CD14-positive monocyte (primary cell): ENCODE measurements around the gene TOP3A. TPM values are rescaled to one million over a fixed set of nuclear protein-coding genes. Genes with fewer than 3 reads are reported as not detected.
A peak's percentile ranks its signal among the peaks of the same experiment; 100 is the strongest.

Experiments used
- DNase-seq, 3 donors: peaks; one replicate each; pipeline ENCODE4 v3.0.0-alpha.2; 2011 to 2022
- H2AFZ ChIP-seq: 2 replicates; pipeline ENCODE4 v1.6.0; 2012; ENCODE audit warnings: mild to moderate bottlenecking, low read depth, low read length, inconsistent platforms; ENCODE audit not compliant: insufficient read depth, poor library complexity, severe bottlenecking
- H3K27ac ChIP-seq, 2 donors: 1 replicate in 1 of 2; 2 replicates in 1 of 2; pipeline ENCODE4 v1.5.1; 2012 to 2013; ENCODE audit warnings: low read length in 2 of 2, control low read depth in 1 of 2, inconsistent platforms in 1 of 2, low read depth in 1 of 2, mild to moderate bottlenecking in 1 of 2
- H3K27me3 ChIP-seq, 2 donors: one replicate each; pipeline versions ENCODE4 v1.6.0 to v1.6.1; 2011 to 2013; ENCODE audit warnings: low read length in 2 of 2; ENCODE audit not compliant: control insufficient read depth in 2 of 2, insufficient read depth in 2 of 2
- H3K36me3 ChIP-seq, 2 donors: replicated peaks in 1 of 2; 1 replicate in 1 of 2; 2 replicates in 1 of 2; pipeline versions ENCODE4 v1.5.1 to v1.6.1; 2012 to 2013; ENCODE audit warnings: low read length in 2 of 2, control low read depth in 1 of 2, inconsistent platforms in 1 of 2, mild to moderate bottlenecking in 1 of 2; ENCODE audit not compliant: insufficient read depth in 2 of 2, control insufficient read depth in 1 of 2
- H3K4me1 ChIP-seq, 2 donors: 1 replicate in 1 of 2; 2 replicates in 1 of 2; pipeline versions ENCODE4 v1.5.1 to v1.6.1; 2012 to 2013; ENCODE audit warnings: low read length in 2 of 2, control low read depth in 1 of 2, inconsistent platforms in 1 of 2, mild to moderate bottlenecking in 1 of 2, moderate library complexity in 1 of 2; ENCODE audit not compliant: insufficient read depth in 2 of 2, control insufficient read depth in 1 of 2
- H3K4me2 ChIP-seq: replicated peaks from 2 replicates; pipeline ENCODE3; 2012; ENCODE audit warnings: low read length, moderate library complexity, mild to moderate bottlenecking; ENCODE audit not compliant: poor library complexity, severe bottlenecking; ENCODE audit errors: extremely low read depth
- H3K4me3 ChIP-seq, 3 experiments: fragments of 200-600 bp in 1 of 3; sonication (generic) in 1 of 3; replicated peaks in 1 of 3; 1 replicate in 2 of 3; 2 replicates in 1 of 3; pipeline ENCODE4 v1.5.1; 2011 to 2013; ENCODE audit warnings: low read length in 3 of 3, mild to moderate bottlenecking in 3 of 3, control low read depth in 2 of 3, low read depth in 2 of 3, inconsistent platforms in 1 of 3, moderate library complexity in 1 of 3
- H3K79me2 ChIP-seq: 2 replicates; pipeline ENCODE4 v1.6.0; 2012; ENCODE audit warnings: mild to moderate bottlenecking, control low read depth, inconsistent platforms, low read length, moderate library complexity; ENCODE audit not compliant: insufficient read depth
- H3K9ac ChIP-seq: 2 replicates; pipeline ENCODE4 v1.6.0; 2017; ENCODE audit warnings: low read length, mild to moderate bottlenecking; ENCODE audit not compliant: insufficient read depth, poor library complexity, severe bottlenecking
- H3K9me3 ChIP-seq, 2 donors: replicated peaks in 1 of 2; 1 replicate in 1 of 2; 2 replicates in 1 of 2; pipeline versions ENCODE4 v1.5.1 to v1.6.1; 2012 to 2013; ENCODE audit warnings: low read length in 2 of 2, control low read depth in 1 of 2; ENCODE audit not compliant: control insufficient read depth in 1 of 2, insufficient read depth in 1 of 2
- H4K20me1 ChIP-seq: 2 replicates; pipeline ENCODE4 v1.6.0; 2012; ENCODE audit warnings: mild to moderate bottlenecking, low read length, control low read depth, moderate library complexity; ENCODE audit not compliant: insufficient read depth
- H3K27ac Mint-ChIP-seq, 7 donors: one replicate each; pipeline ENCODE4 v1.8.0; 2020; ENCODE audit warnings: mild to moderate bottlenecking in 7 of 7, mixed read lengths in 7 of 7, moderate library complexity in 6 of 7, inconsistent platforms in 2 of 7
- H3K27me3 Mint-ChIP-seq, 3 donors: one replicate each; pipeline ENCODE4 v1.8.0; 2021 to 2022; ENCODE audit warnings: low read depth in 3 of 3, mild to moderate bottlenecking in 3 of 3, mixed read lengths in 3 of 3, moderate library complexity in 3 of 3, inconsistent platforms in 1 of 3
- H3K36me3 Mint-ChIP-seq, 2 donors: one replicate each; pipeline ENCODE4 v1.8.0; 2020; ENCODE audit warnings: mixed read lengths in 2 of 2, inconsistent platforms in 1 of 2, mild to moderate bottlenecking in 1 of 2
- H3K4me1 Mint-ChIP-seq: one replicate; pipeline ENCODE4 v1.8.0; 2020; ENCODE audit warnings: mild to moderate bottlenecking, mixed read lengths
- H3K4me3 Mint-ChIP-seq, 2 donors: one replicate each; pipeline ENCODE4 v1.8.0; 2020; ENCODE audit warnings: mild to moderate bottlenecking in 2 of 2, mixed read lengths in 2 of 2, moderate library complexity in 1 of 2
- H3K9me3 Mint-ChIP-seq, 7 donors: one replicate each; pipeline ENCODE4 v1.8.0; 2020 to 2022; ENCODE audit warnings: mixed read lengths in 7 of 7, mild to moderate bottlenecking in 6 of 7, moderate library complexity in 6 of 7, inconsistent platforms in 2 of 7
- WGBS: methylation state at CpG from one replicate; pipeline ENCODE4 v1.1.5; 2013; ENCODE audit warnings: missing lambda C conversion rate; ENCODE audit not compliant: insufficient coverage; 5-methylcytosine and 5-hydroxymethylcytosine counted together
- intact Hi-C, 2 donors: fragments of 100-400 bp; cut with micrococcal nuclease; formaldehyde crosslinking; loops; one replicate each; pipeline versions ENCODE4 v1.15.0 to v1.15.1; 2023
- polyA plus RNA-seq, 3 donors: library from polyadenylated mRNA; depleted of rRNA in 1 of 3; unstranded in 2 of 3; stranded (reverse) in 1 of 3; fragments of 300-500 nt in 2 of 3; fragments of >200 nt in 1 of 3; fragmentation: Illumina TruSeq in 2 of 3; gene quantifications; 1 replicate in 2 of 3; 2 replicates in 1 of 3; pipeline ENCODE4 v1.2.3, GENCODE V29; 2012 to 2021
- TF ChIP-seq, protein P1 (sequence below): fragments of 200-600 bp; IDR thresholded peaks from one replicate; pipeline ENCODE4 v1.8.0; 2022; ENCODE audit warnings: antibody characterized with exemption, mild to moderate bottlenecking

Gene TOP3A
- polyA plus RNA-seq, 3 donors: 15.2 to 25.6 (median 22.3) TPM

DNA sequence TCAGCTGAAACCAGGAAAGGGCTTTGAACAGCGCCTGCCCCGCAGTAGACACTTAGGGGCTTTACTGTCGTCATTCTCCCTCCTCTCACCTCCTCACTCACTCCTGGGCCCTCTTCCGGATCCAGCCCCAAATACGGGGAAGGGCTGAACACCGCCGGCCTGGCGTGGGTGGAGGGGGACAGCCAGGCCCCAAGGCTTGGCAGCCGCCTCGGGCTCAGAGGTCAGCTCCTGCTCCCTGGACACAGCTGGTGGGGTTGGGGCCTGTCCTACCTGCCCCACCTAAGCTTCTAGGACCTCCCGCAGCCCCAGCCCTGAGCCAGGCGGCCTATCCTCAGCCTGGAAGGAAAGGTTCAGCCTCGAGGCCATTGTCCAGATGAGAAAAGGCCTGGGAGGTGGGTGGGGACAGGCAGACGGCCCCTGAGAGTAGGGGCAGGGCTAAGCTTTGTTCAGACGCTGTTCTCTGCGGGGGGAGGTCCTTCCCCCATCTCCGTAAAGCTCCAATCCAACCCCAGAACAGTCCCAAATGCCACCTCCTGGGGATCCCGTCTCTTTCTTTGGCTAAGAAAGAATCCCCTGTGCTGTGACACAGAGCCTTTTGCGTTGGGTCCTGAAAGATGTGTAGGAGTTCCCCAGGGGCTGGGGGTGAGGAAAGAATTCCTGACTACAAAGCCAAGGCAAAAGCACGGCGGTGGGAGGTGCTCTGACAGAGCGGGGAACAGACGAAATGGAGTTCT, 90.2 kb downstream of the TOP3A start:
- Histone ChIP-seq H2AFZ (peak overlapping the region; percentile 76), H3K9me3 (no peaks in the 10 kb centered on the region), H3K36me3 (no peaks in the 10 kb centered on the region), H3K79me2 (no peaks in the 10 kb centered on the region), H3K4me1 (peaks cover 13 to 17% of the 10 kb centered on the region in 2 donors), H3K9ac (no peak overlapping the region), H3K4me3 (peak overlapping the region in 1 of 3 experiments; percentile 68), H3K27me3 (no peaks in the 10 kb centered on the region), H3K27ac (no peak overlapping the region), H3K4me2 (peak overlapping the region; percentile 76), H4K20me1 (peaks cover 3% of the 10 kb centered on the region)
- Mint-ChIP-seq H3K9me3 (peaks cover 0 to 2% (median 0%) of the 10 kb centered on the region in 7 donors), H3K27ac (peak overlapping the region in 2 of 7 donors; percentile 13 to 19), H3K27me3 (peaks cover 3 to 9% (median 5%) of the 10 kb centered on the region in 3 donors), H3K4me3 (peak overlapping the region; percentile 58 to 79), H3K4me1 (peaks cover 23% of the 10 kb centered on the region), H3K36me3 (no peaks in the 10 kb centered on the region)
- TF ChIP-seq, protein P1, sequence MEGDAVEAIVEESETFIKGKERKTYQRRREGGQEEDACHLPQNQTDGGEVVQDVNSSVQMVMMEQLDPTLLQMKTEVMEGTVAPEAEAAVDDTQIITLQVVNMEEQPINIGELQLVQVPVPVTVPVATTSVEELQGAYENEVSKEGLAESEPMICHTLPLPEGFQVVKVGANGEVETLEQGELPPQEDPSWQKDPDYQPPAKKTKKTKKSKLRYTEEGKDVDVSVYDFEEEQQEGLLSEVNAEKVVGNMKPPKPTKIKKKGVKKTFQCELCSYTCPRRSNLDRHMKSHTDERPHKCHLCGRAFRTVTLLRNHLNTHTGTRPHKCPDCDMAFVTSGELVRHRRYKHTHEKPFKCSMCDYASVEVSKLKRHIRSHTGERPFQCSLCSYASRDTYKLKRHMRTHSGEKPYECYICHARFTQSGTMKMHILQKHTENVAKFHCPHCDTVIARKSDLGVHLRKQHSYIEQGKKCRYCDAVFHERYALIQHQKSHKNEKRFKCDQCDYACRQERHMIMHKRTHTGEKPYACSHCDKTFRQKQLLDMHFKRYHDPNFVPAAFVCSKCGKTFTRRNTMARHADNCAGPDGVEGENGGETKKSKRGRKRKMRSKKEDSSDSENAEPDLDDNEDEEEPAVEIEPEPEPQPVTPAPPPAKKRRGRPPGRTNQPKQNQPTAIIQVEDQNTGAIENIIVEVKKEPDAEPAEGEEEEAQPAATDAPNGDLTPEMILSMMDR: no peak
- WGBS: 60% methylated on average over 15 of the region's 23 CpGs
- intact Hi-C loops: no loop called here
- DNase-seq: no peak

GRCh38 chr17:18224053-18224386, 90.8 kb downstream of the TOP3A start:
- TF ChIP-seq, protein P1: no peak
- H3K4me1 ChIP-seq: peaks cover 13 to 17% of the 10 kb centered on the region in 2 donors
- Mint-ChIP-seq H3K36me3 (no peaks in the 10 kb centered on the region), H3K4me1 (peaks cover 23% of the 10 kb centered on the region), H3K9me3 (peaks cover 0 to 2% (median 0%) of the 10 kb centered on the region in 7 donors), H3K27ac (peak overlapping the region in 1 of 7 donors; percentile 26), H3K27me3 (peaks cover 3 to 9% (median 3%) of the 10 kb centered on the region in 3 donors), H3K4me3 (no peak overlapping the region)
- H3K4me2 ChIP-seq: no peak overlapping the region
- peaks cover 3% of the 10 kb centered on the region for H4K20me1 ChIP-seq
- no peaks in the 10 kb centered on the region for H3K79me2 ChIP-seq
- intact Hi-C loops: no loop called here
- no peaks in the 10 kb centered on the region for H3K27me3 ChIP-seq
- no peaks in the 10 kb centered on the region for H3K36me3 ChIP-seq
- 14% methylated on average over 1 of the region's 4 CpGs for WGBS
- DNase-seq: no peak
- H3K9ac ChIP-seq: no peak overlapping the region
- H3K27ac ChIP-seq: no peak overlapping the region
- no peaks in the 10 kb centered on the region for H3K9me3 ChIP-seq
- no peak overlapping the region for H3K4me3 ChIP-seq
- no peak overlapping the region for H2AFZ ChIP-seq

Other genes with a start within 250 kb of the TOP3A start
- 10 to 100 TPM; 26.9 to 36.1 (median 32.0) TPM for gene DRG2, start 227.0 kb downstream of the TOP3A start, polyA plus RNA-seq
- gene MYO15A, start 206.2 kb downstream of the TOP3A start, polyA plus RNA-seq: 1 to 10 TPM in 1 of 3 donors, under 1 TPM in 2; 0.31 to 4.4 (median 0.56) TPM
- gene ALKBH5, start 131.2 kb downstream of the TOP3A start, polyA plus RNA-seq: 10 to 100 TPM; 50.4 to 79.1 (median 78.9) TPM
- gene LLGL1, start 89.4 kb downstream of the TOP3A start, polyA plus RNA-seq: 10 to 100 TPM in 1 of 3 donors, under 1 TPM in 2; 0.52 to 10.8 (median 0.76) TPM
- gene FLII, start 56.3 kb downstream of the TOP3A start, polyA plus RNA-seq: 100 to 1,000 TPM; 145 to 724 (median 227) TPM
- 1 to 10 TPM; 3.5 to 6.1 (median 4.9) TPM for gene MIEF2, start 54.3 kb downstream of the TOP3A start, polyA plus RNA-seq
- gene SMCR8, start 299 bp upstream of the TOP3A start, polyA plus RNA-seq: 10 to 100 TPM in 1 of 3 donors, 1 to 10 TPM in 2; 2.4 to 24.4 (median 5.3) TPM
- gene SHMT1, start 48.6 kb upstream of the TOP3A start, polyA plus RNA-seq: 10 to 100 TPM in 2 of 3 donors, 1 to 10 TPM in 1; 4.2 to 17.9 (median 16.6) TPM
- not detected for gene EVPLL, start 62.8 kb upstream of the TOP3A start, polyA plus RNA-seq
- under 1 TPM in 2 of 3 donors, not detected in 1; 0.12 to 0.39 TPM for gene LGALS9C, start 161.8 kb upstream of the TOP3A start, polyA plus RNA-seq